K562 (cell line): ENCODE results near the gene RASGRP4. TPM values are rescaled to one million over a fixed set of nuclear protein-coding genes. Genes with fewer than 3 reads are reported as not detected.

ENCODE experiments used
- ATAC-seq: fragments of 200-7000 bp; cut with Tn5 transposase; 3 replicates; pipeline ENCODE4 v1.9.1; 2020; ENCODE audit warnings: moderate library complexity
- BruUV-seq: library from RNA; stranded (reverse); fragments of 400-500 nt; replicated peaks from 2 replicates; lab custom pipeline; 2021; lab: Mats Ljungman, UMichigan
- CTCF ChIA-PET: fragments of 300-600 bp; formaldehyde crosslinking; extraction: SDS; loops from one replicate; lab custom pipeline; 2021; ENCODE audit warnings: low intra/inter-chr PET ratio; lab: Yijun Ruan, JAX
- POLR2A ChIA-PET: fragments of 300-600, 350-650 bp; sonication (Branson Sonifier 250); formaldehyde crosslinking; extraction: SDS; loops from one replicate; lab custom pipeline; 2021; ENCODE audit warnings: antibody characterized with exemption, inconsistent platforms; lab: Yijun Ruan, JAX
- DNase-seq, 4 experiments: peaks; one replicate each; pipeline versions ENCODE4 v3.0.0 to v3.0.0-alpha.2; 2011 to 2018; ENCODE audit warnings: low spot score in 3 of 4, mixed read lengths in 3 of 4; ENCODE audit errors: extremely low read depth in 1 of 4
- FAIRE-seq: peaks from 2 replicates; lab custom pipeline; 2011; peaks lifted over from hg19 to GRCh38; lab: Jason Lieb, UNC
- H2AFZ ChIP-seq: 2 replicates; pipeline ENCODE4 v1.6.0; 2011; ENCODE audit warnings: low read depth, low read length, control low read depth, inconsistent platforms
- H3K27ac ChIP-seq: fragments of 200-600 bp; 3 replicates; pipeline ENCODE4 v1.8.0; 2011; ENCODE audit warnings: low read depth, mild to moderate bottlenecking, control low read depth, inconsistent platforms, low read length, moderate library complexity, mixed read lengths; ENCODE audit errors: extremely low read depth
- H3K27me3 ChIP-seq, 2 experiments: fragments of 300-600 bp in 1 of 2; 2 replicates in 1 of 2; 3 replicates in 1 of 2; pipeline versions ENCODE4 v1.6.0 to v1.8.0; 2011; ENCODE audit warnings: inconsistent platforms in 2 of 2, low read length in 2 of 2, mild to moderate bottlenecking in 1 of 2, mixed read lengths in 1 of 2, moderate library complexity in 1 of 2; ENCODE audit not compliant: control insufficient read depth in 2 of 2, insufficient read depth in 2 of 2
- H3K36me3 ChIP-seq: fragments of 300-600 bp; 3 replicates; pipeline ENCODE4 v1.8.0; 2011; ENCODE audit warnings: mild to moderate bottlenecking, low read length, inconsistent platforms; ENCODE audit not compliant: control insufficient read depth, insufficient read depth
- H3K4me1 ChIP-seq, 2 experiments: fragments of 200-600 bp in 1 of 2; replicated peaks in 1 of 2; 2 replicates in 1 of 2; 3 replicates in 1 of 2; pipeline versions ENCODE4 v1.5.1 to v1.8.0; 2011; ENCODE audit warnings: inconsistent platforms in 2 of 2, low read length in 2 of 2, mild to moderate bottlenecking in 1 of 2, mixed read lengths in 1 of 2, moderate library complexity in 1 of 2; ENCODE audit not compliant: control insufficient read depth in 2 of 2, insufficient read depth in 2 of 2
- H3K4me2 ChIP-seq: 2 replicates; pipeline ENCODE4 v1.6.1; 2011; ENCODE audit warnings: low read length, control low read depth, inconsistent platforms, mixed read lengths; ENCODE audit not compliant: insufficient read depth
- H3K4me3 ChIP-seq: fragments of 200-600 bp; sonication (generic), shearing (Covaris generic); 2 replicates; pipeline ENCODE4 v1.5.1; 2016; ENCODE audit warnings: control low read depth, inconsistent platforms
- H3K79me2 ChIP-seq: fragments of 200-600 bp; 3 replicates; pipeline ENCODE4 v1.8.0; 2011; ENCODE audit warnings: low read length, inconsistent platforms; ENCODE audit not compliant: control insufficient read depth, insufficient read depth
- H3K9ac ChIP-seq, 2 experiments: 2 replicates each; pipeline versions ENCODE4 v1.6.0 to v1.6.1; 2011; ENCODE audit warnings: low read depth in 2 of 2, low read length in 2 of 2, control low read depth in 1 of 2, inconsistent platforms in 1 of 2, mild to moderate bottlenecking in 1 of 2, mixed read lengths in 1 of 2; ENCODE audit not compliant: insufficient read depth in 1 of 2
- H3K9me1 ChIP-seq: one replicate; pipeline ENCODE4 v1.6.0; 2011; ENCODE audit warnings: inconsistent platforms, mild to moderate bottlenecking, low read length, moderate library complexity; ENCODE audit not compliant: control insufficient read depth, insufficient read depth
- H3K9me3 ChIP-seq: replicated peaks from 2 replicates; pipeline ENCODE4 v1.5.1; 2011; ENCODE audit warnings: low read depth, low read length, inconsistent platforms; ENCODE audit not compliant: control insufficient read depth, insufficient read depth
- H4K20me1 ChIP-seq: replicated peaks from 2 replicates; pipeline ENCODE4 v1.6.1; 2011; ENCODE audit warnings: low read length, inconsistent platforms, mixed read lengths; ENCODE audit not compliant: control insufficient read depth, insufficient read depth
- MBD2 ChIP-seq: sonication (generic); IDR thresholded peaks from 2 replicates; pipeline ENCODE4 v1.6.1; 2016; ENCODE audit warnings: low read depth, borderline replicate concordance
- SIRT6 ChIP-seq: IDR thresholded peaks from one replicate; pipeline ENCODE4 v1.6.1; 2012; ENCODE audit warnings: low read depth, mild to moderate bottlenecking, control low read depth, inconsistent platforms, low read length, moderate library complexity
- WGBS: fragments of 100-300 bp; shearing (Covaris generic); methylation state at CpG from one replicate; pipeline ENCODE4 v1.1.6; 2016; ENCODE audit warnings: low coverage, mixed read lengths; ENCODE audit not compliant: insufficient coverage; ENCODE audit errors: missing lambda C conversion rate; 5-methylcytosine and 5-hydroxymethylcytosine counted together
- in situ Hi-C: fragments of 300-500 bp; cut with MboI; formaldehyde crosslinking; loops from 4 replicates; pipeline ENCODE4 v1.15.0; 2018; ENCODE audit warnings: inconsistent platforms, mixed read lengths
- intact Hi-C: fragments of 100-400 bp; cut with micrococcal nuclease; formaldehyde crosslinking; loops from 2 replicates; pipeline ENCODE4 v1.14.2; 2022
- polyA plus RNA-seq, 8 experiments: library from polyadenylated mRNA; depleted of rRNA in 4 of 8; stranded (reverse) in 5 of 8; unstranded in 3 of 8; fragments of >200 nt; fragmentation: Nextera tagmentation in 2 of 8; fragmentation: Illumina TruSeq in 1 of 8; extraction: Ambion mirVana in 2 of 8; extraction: Trizol in 1 of 8; gene quantifications; 2 replicates each; pipeline versions ENCODE4 v1.2.1 to v1.2.3, GENCODE V29; 2011 to 2014; ENCODE audit warnings: inconsistent platforms in 1 of 8, missing spikeins in 1 of 8
- total RNA-seq, 7 experiments: library from RNA; depleted of rRNA in 6 of 7; stranded (reverse); fragments of >200 nt in 6 of 7; fragmentation: Illumina TruSeq in 2 of 7; extraction: Trizol in 2 of 7; gene quantifications; 2 replicates each; pipeline versions ENCODE4 v1.2.1 to v1.2.3, GENCODE V29; 2011 to 2021; ENCODE audit warnings: low replicate concordance in 1 of 7
- TF ChIP-seq, protein P1 (sequence below): fragments of 450-650 bp; formaldehyde crosslinking; IDR thresholded peaks from 2 replicates; pipeline ENCODE4 v1.4.0; 2020; ENCODE audit warnings: mild to moderate bottlenecking, mixed read lengths
- TF ChIP-seq, protein P2 (sequence below): sonication (generic); formaldehyde crosslinking; IDR thresholded peaks from 2 replicates; pipeline ENCODE4 v1.8.1; 2023; ENCODE audit warnings: mild to moderate bottlenecking, missing genetic modification reagents

Gene RASGRP4
- total and polyA plus RNA-seq, 9 of the 15 experiments (the other 6 are each of a cell fraction or from before 2014, with no cell fraction given): 0.39 to 4.6 (median 3.8) TPM

DNA sequence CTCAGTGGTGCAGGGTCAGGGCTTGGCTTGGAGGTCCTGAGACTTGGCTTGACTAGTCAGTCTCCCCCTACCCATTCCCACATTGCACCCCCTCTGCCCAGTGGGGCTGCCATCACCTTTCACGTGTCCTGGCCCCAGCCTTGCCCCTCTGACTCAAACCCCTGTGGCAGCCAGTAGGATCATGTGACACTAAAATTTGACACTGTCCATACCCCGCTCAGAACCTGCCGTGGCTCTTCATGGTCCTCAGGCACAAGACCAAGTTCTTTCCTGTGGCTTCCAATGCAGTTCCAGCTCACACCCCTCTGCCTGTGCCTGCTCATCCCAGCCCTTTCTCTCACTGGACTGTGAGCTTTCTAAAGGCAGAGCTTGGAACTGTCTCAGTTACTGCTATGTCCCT is 49.4 kb downstream of the RASGRP4 start:
- no peak overlapping the region; the same call in 1 of the 2 replicates for H3K4me2 ChIP-seq
- no peaks in the 10 kb centered on the region for H3K9me1 ChIP-seq
- ATAC-seq: no peak
- TF ChIP-seq, protein P1, sequence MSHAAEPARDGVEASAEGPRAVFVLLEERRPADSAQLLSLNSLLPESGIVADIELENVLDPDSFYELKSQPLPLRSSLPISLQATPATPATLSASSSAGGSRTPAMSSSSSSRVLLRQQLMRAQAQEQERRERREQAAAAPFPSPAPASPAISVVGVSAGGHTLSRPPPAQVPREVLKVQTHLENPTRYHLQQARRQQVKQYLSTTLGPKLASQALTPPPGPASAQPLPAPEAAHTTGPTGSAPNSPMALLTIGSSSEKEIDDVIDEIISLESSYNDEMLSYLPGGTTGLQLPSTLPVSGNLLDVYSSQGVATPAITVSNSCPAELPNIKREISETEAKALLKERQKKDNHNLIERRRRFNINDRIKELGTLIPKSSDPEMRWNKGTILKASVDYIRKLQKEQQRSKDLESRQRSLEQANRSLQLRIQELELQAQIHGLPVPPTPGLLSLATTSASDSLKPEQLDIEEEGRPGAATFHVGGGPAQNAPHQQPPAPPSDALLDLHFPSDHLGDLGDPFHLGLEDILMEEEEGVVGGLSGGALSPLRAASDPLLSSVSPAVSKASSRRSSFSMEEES (CRISPR knock-in tag): peak; percentile 43
- no peak for TF ChIP-seq MBD2
- TF ChIP-seq, all 486 proteins: peak for 1
- no peak overlapping the region for H3K27ac ChIP-seq
- peaks cover 4 to 13% of the 10 kb centered on the region in 2 experiments; a peak in 4 of 5 replicates for H3K4me1 ChIP-seq
- intact Hi-C loops: no loop called here
- no peak overlapping the region for H2AFZ ChIP-seq
- ChIA-PET POLR2A (interaction anchor here (1.2 to 3.8 kb wide), 2 partner anchors 9 to 11 kb away, joined by 6 to 27 read pairs; partner anchors contain the start of gene GGN), CTCF (no interaction called here)
- H3K27me3 ChIP-seq: no peaks in the 10 kb centered on the region
- peaks cover 46% of the 10 kb centered on the region for H3K79me2 ChIP-seq
- 88% methylated on average over 3 of the region's 3 CpGs for WGBS
- H3K9ac ChIP-seq: peak overlapping the region; percentile 93 to 98; a peak in 2 of 4 replicates
- BruUV-seq: no TSS peak
- DNase-seq (no peak), FAIRE-seq (no peak)
- H3K9me3 ChIP-seq: no peaks in the 10 kb centered on the region; the same call in 1 of the 2 replicates
- H3K36me3 ChIP-seq: peaks cover 59% of the 10 kb centered on the region
- peaks cover 16% of the 10 kb centered on the region for H4K20me1 ChIP-seq
- in situ Hi-C loops: no loop called here
- H3K4me3 ChIP-seq: peak overlapping the region; percentile 88; the same call in 1 of the 2 replicates

DNA sequence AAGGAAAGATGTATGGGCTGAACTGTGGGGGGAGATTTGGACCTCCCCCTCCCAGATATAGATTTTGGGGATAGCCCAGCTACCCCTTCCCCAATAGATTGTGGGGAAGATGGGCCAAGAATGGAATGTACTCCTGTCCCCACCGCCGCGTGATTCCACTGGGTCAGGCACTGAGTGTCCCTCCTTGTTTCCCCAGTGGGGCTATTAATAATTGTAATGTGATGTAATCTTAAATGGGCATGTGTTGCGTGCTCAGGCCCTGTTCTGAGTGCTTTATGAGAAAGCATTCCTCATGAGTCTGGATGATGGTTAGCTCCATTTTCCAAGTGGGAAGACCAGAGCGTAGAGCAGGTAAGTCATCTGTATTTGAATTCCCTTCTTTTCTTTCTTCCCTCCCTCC is 50.3 kb downstream of the RASGRP4 start:
- TF ChIP-seq SIRT6: peak; percentile 33
- TF ChIP-seq, protein P2, sequence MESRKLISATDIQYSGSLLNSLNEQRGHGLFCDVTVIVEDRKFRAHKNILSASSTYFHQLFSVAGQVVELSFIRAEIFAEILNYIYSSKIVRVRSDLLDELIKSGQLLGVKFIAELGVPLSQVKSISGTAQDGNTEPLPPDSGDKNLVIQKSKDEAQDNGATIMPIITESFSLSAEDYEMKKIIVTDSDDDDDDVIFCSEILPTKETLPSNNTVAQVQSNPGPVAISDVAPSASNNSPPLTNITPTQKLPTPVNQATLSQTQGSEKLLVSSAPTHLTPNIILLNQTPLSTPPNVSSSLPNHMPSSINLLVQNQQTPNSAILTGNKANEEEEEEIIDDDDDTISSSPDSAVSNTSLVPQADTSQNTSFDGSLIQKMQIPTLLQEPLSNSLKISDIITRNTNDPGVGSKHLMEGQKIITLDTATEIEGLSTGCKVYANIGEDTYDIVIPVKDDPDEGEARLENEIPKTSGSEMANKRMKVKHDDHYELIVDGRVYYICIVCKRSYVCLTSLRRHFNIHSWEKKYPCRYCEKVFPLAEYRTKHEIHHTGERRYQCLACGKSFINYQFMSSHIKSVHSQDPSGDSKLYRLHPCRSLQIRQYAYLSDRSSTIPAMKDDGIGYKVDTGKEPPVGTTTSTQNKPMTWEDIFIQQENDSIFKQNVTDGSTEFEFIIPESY (CRISPR knock-in tag): no peak
- CTCF ChIA-PET: no interaction called here
- H3K4me3 ChIP-seq: peak overlapping the region; percentile 88
- POLR2A ChIA-PET: interaction anchor here (0.7 to 3.8 kb wide), 3 partner anchors 9 to 14 kb away, joined by 3 to 27 read pairs (median 6); partner anchors contain the start of gene GGN
- H2AFZ ChIP-seq: no peak overlapping the region
- no peak for DNase-seq
- no TSS peak for BruUV-seq
- in situ Hi-C loops (no loop called here), intact Hi-C loops (no loop called here)
- peaks cover 46% of the 10 kb centered on the region for H3K79me2 ChIP-seq
- no peaks in the 10 kb centered on the region for H3K9me1 ChIP-seq
- peak overlapping the region; percentile 93 to 98 for H3K9ac ChIP-seq
- H3K4me2 ChIP-seq: peak overlapping the region; percentile 84
- H4K20me1 ChIP-seq: peaks cover 16% of the 10 kb centered on the region
- peaks cover 4 to 13% of the 10 kb centered on the region in 2 experiments; a peak in 4 of 5 replicates for H3K4me1 ChIP-seq
- no peaks in the 10 kb centered on the region; the same call in 1 of the 2 replicates for H3K9me3 ChIP-seq
- peaks cover 51% of the 10 kb centered on the region for H3K36me3 ChIP-seq
- H3K27me3 ChIP-seq: no peaks in the 10 kb centered on the region
- peak overlapping the region; percentile 94 for H3K27ac ChIP-seq
- ATAC-seq: no peak
- FAIRE-seq: no peak
- 26% methylated on average over 5 of the region's 5 CpGs for WGBS
